ES-I3 (cell line): Measurements from ENCODE around the gene SOD2.
"Not testable (repeated sequence)": the region's sequence is repeated elsewhere in the genome, so short reads cannot be mapped to it uniquely, and the experiment has no call there.

Experiments
- H3K36me3 ChIP-seq: 2 replicates; pipeline ENCODE4 v1.6.1; 2013; ENCODE audit warnings: mild to moderate bottlenecking, low read length, control low read depth, moderate library complexity; ENCODE audit not compliant: insufficient read depth
- H3K4me1 ChIP-seq: 2 replicates; pipeline ENCODE4 v1.6.1; 2013; ENCODE audit warnings: mild to moderate bottlenecking, control low read depth, low read length; ENCODE audit not compliant: insufficient read depth
- H3K9ac ChIP-seq: 2 replicates; pipeline ENCODE4 v1.6.1; 2013; ENCODE audit warnings: low read depth, mild to moderate bottlenecking, low read length, moderate library complexity
- H3K9me3 ChIP-seq: 2 replicates; pipeline ENCODE4 v1.6.1; 2013; ENCODE audit warnings: mild to moderate bottlenecking, low read length, moderate library complexity; ENCODE audit not compliant: control insufficient read depth, insufficient read depth

SOD2 gene

GRCh38 chr6:159682295-159682694 lies 10.7 kb downstream of the SOD2 start:
- no peak overlapping the region for H3K9ac ChIP-seq
- H3K4me1 ChIP-seq: no peaks in the 10 kb centered on the region
- peaks cover 7% of the 10 kb centered on the region for H3K36me3 ChIP-seq
- no peaks in the 10 kb centered on the region for H3K9me3 ChIP-seq

- Histone ChIP-seq H3K4me1 (no peaks in the 10 kb centered on the region), H3K9me3 (no peaks in the 10 kb centered on the region), H3K9ac (no peak overlapping the region), H3K36me3 (peaks cover 7% of the 10 kb centered on the region; the same call in 1 of the 2 replicates)
Measured at GRCh38 chr6:159681191-159681880, 11.7 kb downstream of the SOD2 start.

DNA sequence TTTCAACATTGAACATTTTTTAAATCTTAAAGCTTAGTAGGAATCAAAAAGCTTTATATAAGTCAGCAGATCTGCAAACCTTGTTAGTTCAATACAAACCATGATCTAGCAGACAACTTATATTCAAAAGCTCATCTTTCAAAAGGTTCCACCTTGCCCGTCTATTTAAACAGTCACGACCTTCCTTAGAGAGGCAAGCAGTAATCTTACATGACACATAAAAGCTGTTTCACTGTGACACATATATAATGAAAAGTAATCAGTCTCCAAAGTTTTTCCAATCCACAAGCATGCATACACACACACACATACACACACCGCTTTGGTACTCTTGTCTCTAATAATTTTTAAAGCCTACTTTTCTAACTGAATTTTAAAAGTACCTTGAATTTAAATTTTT lies 12.9 kb downstream of the SOD2 start:
- peaks cover 7% of the 10 kb centered on the region; the same call in 1 of the 2 replicates for H3K36me3 ChIP-seq
- H3K9ac ChIP-seq: no peak overlapping the region
- no peaks in the 10 kb centered on the region for H3K4me1 ChIP-seq
- H3K9me3 ChIP-seq: no peaks in the 10 kb centered on the region

GRCh38 chr6:159679091-159680077 lies 13.7 kb downstream of the SOD2 start:
- H3K9me3 ChIP-seq: no peaks in the 10 kb centered on the region
- no peak overlapping the region for H3K9ac ChIP-seq
- no peaks in the 10 kb centered on the region for H3K4me1 ChIP-seq
- H3K36me3 ChIP-seq: peaks cover 7% of the 10 kb centered on the region; the same call in 1 of the 2 replicates

DNA sequence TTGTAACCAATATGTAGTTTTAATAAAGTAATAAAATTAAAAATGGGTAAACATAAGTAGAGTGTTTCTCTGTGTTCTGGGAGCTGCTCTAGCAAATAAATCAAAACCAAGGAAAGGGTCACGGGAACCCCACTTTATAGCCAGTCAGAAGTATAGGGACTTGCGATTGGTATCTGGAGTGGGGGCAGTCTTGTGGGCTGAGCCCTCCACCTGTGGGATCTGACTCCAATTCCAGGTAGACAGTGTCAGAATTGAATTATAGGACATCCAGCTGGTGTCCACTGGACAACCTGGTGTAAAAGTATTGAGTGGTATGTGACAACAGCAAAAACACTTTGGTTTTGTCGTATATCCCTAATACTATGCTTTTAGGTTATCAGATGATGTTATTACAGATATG lies 14.5 kb downstream of the SOD2 start:
- H3K9ac ChIP-seq: no peak overlapping the region
- no peaks in the 10 kb centered on the region for H3K4me1 ChIP-seq
- peaks cover 7% of the 10 kb centered on the region; the same call in 1 of the 2 replicates for H3K36me3 ChIP-seq

DNA sequence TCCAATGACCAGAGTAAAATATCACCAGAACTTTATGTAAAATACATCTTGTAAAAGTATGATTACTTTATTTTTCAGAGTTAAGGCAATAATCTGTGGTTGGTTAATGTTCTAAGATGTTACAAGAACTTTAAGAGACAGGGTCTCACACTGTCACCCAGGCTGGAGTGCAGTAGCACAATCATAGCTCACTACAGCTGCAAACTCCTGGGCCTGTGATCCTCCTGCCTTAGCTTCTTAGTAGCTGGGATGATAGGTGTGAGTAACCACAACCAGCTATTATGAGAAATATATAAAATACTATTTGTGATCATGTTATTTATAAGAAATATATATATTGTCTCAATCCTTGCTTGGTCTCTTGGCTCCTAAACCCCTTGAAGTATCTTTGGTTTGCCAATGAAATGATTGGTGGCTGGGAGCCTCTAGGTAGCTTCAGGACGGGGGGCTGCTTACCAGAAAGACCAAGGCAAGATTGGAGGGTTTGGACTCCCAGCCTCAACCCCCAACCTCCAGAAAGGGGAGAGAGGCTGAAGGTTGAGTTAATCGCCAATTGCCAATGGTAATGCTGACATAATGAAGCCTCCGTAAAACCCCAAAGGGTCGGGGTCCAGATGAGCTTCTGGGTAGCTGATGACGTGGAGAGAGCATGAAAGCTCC lies 15.4 kb downstream of the SOD2 start:
- H3K9me3 ChIP-seq: no peaks in the 10 kb centered on the region
- no peak overlapping the region for H3K9ac ChIP-seq
- peaks cover 7% of the 10 kb centered on the region; the same call in 1 of the 2 replicates for H3K36me3 ChIP-seq
- H3K4me1 ChIP-seq: no peaks in the 10 kb centered on the region

More for the DNA sequence above, 14.5 kb downstream of the SOD2 start:
- no peaks in the 10 kb centered on the region for H3K9me3 ChIP-seq

DNA sequence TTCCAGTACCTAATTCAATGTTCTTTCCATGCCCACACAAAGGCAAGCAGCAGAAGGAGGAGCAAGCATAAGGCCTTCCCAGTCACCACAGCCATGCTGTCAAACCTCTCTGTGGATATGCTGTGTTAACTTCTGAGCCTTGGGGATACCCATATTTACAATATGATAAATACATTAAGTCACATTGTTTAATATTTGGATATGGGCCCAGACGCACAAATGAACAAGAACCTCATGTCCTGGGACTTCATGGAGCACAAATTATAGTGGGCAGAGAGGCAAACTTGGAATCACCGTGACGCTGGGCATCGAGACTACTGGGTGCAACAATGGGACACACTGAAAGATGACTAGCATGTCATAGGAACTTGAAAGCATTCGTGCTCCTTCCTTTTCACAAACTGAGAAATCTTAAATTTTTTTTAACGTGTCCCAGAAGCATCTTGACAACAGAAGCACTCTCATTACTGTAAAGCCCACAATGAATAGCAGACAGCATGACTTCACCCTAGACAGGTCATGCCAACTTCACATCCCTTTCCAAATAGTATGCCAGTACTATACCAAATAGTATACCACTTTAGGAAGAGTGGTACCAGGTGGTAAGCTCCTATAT lies 16.0 kb downstream of the SOD2 start:
- H3K4me1 ChIP-seq: no peaks in the 10 kb centered on the region
- peaks cover 7% of the 10 kb centered on the region; the same call in 1 of the 2 replicates for H3K36me3 ChIP-seq
- no peak overlapping the region for H3K9ac ChIP-seq
- no peaks in the 10 kb centered on the region for H3K9me3 ChIP-seq

GRCh38 chr6:159676236-159676635 lies 16.8 kb downstream of the SOD2 start:
- not testable (repeated sequence) for H3K9me3 ChIP-seq, H3K4me1 ChIP-seq, H3K9ac ChIP-seq, H3K36me3 ChIP-seq

- Histone ChIP-seq H3K9me3 (peaks cover 3% of the 10 kb centered on the region; the same call in 1 of the 2 replicates), H3K9ac (no peak overlapping the region), H3K4me1 (no peaks in the 10 kb centered on the region), H3K36me3 (no peaks in the 10 kb centered on the region)
Measured at GRCh38 chr6:159665868-159666635, 27.0 kb downstream of the SOD2 start.

GRCh38 chr6:159663368-159663889 lies 29.6 kb downstream of the SOD2 start:
- not testable (repeated sequence) for H3K9ac ChIP-seq, H3K4me1 ChIP-seq

GRCh38 chr6:159661977-159662376 lies 31.1 kb downstream of the SOD2 start:
- H3K9ac ChIP-seq, H3K4me1 ChIP-seq, H3K36me3 ChIP-seq, H3K9me3 ChIP-seq: not testable (repeated sequence)

More at GRCh38 chr6:159663368-159663889, 29.6 kb downstream of the SOD2 start:
- not testable (repeated sequence) for H3K36me3 ChIP-seq, H3K9me3 ChIP-seq

GRCh38 chr6:159655409-159655988 lies 37.5 kb downstream of the SOD2 start:
- no peaks in the 10 kb centered on the region for H3K9me3 ChIP-seq
- H3K36me3 ChIP-seq: no peaks in the 10 kb centered on the region
- H3K4me1 ChIP-seq: peaks cover 12% of the 10 kb centered on the region
- no peak overlapping the region for H3K9ac ChIP-seq

DNA sequence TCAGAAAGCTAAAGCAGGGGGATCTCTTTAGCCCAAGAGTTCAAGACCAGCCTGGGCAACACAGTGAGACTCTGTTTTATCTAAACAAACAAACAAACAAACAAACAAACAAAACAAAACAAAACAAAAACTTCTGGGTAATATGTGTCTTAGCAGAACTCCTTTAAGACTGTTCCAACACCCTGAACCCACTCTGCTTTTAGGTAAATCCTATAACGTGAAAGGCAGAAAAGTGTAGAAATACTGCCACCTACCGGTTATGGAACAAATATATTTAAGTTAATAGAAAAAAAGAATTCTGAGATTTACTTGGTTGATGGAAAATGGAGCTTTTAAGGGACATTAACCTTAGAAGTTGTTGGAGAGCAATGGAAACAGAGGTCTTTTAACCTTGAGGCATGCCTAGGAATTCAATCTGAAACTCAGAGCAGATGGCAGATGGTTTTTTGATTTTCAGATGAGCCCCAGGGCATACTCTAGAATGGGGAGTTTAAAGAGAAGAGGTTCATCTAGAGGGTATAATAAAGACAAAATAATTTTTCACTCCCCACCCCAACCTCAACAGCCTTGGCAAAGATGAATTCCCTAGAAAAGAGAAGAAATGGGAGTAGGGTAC lies 38.5 kb downstream of the SOD2 start:
- no peak overlapping the region for H3K9ac ChIP-seq

More for the DNA sequence above, 38.5 kb downstream of the SOD2 start:
- H3K4me1 ChIP-seq: peaks cover 12% of the 10 kb centered on the region
- H3K36me3 ChIP-seq: no peaks in the 10 kb centered on the region
- H3K9me3 ChIP-seq: no peaks in the 10 kb centered on the region
